ENCODE data around the gene CDC42EP2. TPM values are rescaled to one million over a fixed set of nuclear protein-coding genes. Genes with fewer than 3 reads are reported as not detected.
A peak's percentile ranks its signal among the peaks of the same experiment; 100 is the strongest.

Gene CDC42EP2
- total and polyA plus RNA-seq, 2 of the 13 experiments (the other 11 are each of a cell fraction or from before 2014, with no cell fraction given): 2.3 to 7.1 TPM

- peak; percentile 3; the same call in 1 of the 2 replicates for TF ChIP-seq ZNF687 (CRISPR knock-in tag; IDR thresholded peaks at IDR 0.05)
- TF ChIP-seq SNAPC5 (CRISPR knock-in tag; IDR thresholded peaks at IDR 0.05; ENCODE audit: borderline replicate concordance): no peak
- no peak for TF ChIP-seq ZNF550 (CRISPR knock-in tag; IDR thresholded peaks at IDR 0.05; ENCODE audit: borderline replicate concordance)
- no peak for TF ChIP-seq GABPA (IDR thresholded peaks at IDR 0.05; ENCODE audit: low read depth, low read length)
- TF ChIP-seq GABPA (CRISPR knock-in tag; IDR thresholded peaks at IDR 0.05; ENCODE audit: low read depth): no peak
- TF ChIP-seq ZBTB33 (CRISPR knock-in tag; IDR thresholded peaks at IDR 0.05): no peak
- no peak for TF ChIP-seq ZBTB49 (CRISPR knock-in tag; IDR thresholded peaks at IDR 0.05; ENCODE audit: borderline replicate concordance)
- TF ChIP-seq IRF2 (CRISPR knock-in tag; IDR thresholded peaks at IDR 0.05): peak; percentile 50
- TF ChIP-seq ZNF878 (CRISPR knock-in tag; IDR thresholded peaks at IDR 0.05): no peak
- TF ChIP-seq ZNF232 (CRISPR knock-in tag; IDR thresholded peaks at IDR 0.05; ENCODE audit: borderline replicate concordance): no peak; the same call in 1 of the 2 replicates
- TF ChIP-seq ZNF850 (CRISPR knock-in tag; conservative IDR thresholded peaks at IDR 0.05): no peak
- TF ChIP-seq CBX1 (IDR thresholded peaks at IDR 0.05; ENCODE audit: low read depth): no peak
- TF ChIP-seq ZNF879 (CRISPR knock-in tag; IDR thresholded peaks at IDR 0.05): peak; percentile 74; the same call in 1 of the 2 replicates
- TF ChIP-seq IKZF5 (CRISPR knock-in tag; IDR thresholded peaks at IDR 0.05): no peak
- TF ChIP-seq ETV5 (CRISPR knock-in tag; IDR thresholded peaks at IDR 0.05; ENCODE audit: borderline replicate concordance): no peak
- TF ChIP-seq ESRRA (CRISPR knock-in tag; IDR thresholded peaks at IDR 0.05; ENCODE audit: low read depth): 0 out of 2 replicates have a peak, but pooled peaks have one; percentile 8
- TF ChIP-seq ERF (CRISPR knock-in tag; IDR thresholded peaks at IDR 0.05): no peak
- TF ChIP-seq MTA3 (CRISPR knock-in tag; IDR thresholded peaks at IDR 0.05): no peak
- no peak for TF ChIP-seq MAFK (conservative IDR thresholded peaks at IDR 0.05 in 1 of 2, IDR thresholded peaks at IDR 0.05 in 1 of 2; ENCODE audit: low read length in 2 of 2)
Observed at GRCh38 chr11:65314501-65315203, at the start of gene CDC42EP2 (continued).
